ENCODE results near the gene PTPRD.

GRCh38 chr9:9614607-9615006, 998.2 kb downstream of the PTPRD start:
- no peak for TF ChIP-seq POLR2A (IDR thresholded peaks at IDR 0.05; ENCODE audit: low read depth, low read length)
- no peak for TF ChIP-seq TAF1 (IDR thresholded peaks at IDR 0.05; ENCODE audit: borderline replicate concordance, low read depth, low read length)

All from GM12892 (cell line).